Measurements from ENCODE around the gene GBP2.

GBP2 gene

GRCh38 chr1:89065079-89065868 is 60.6 kb downstream of the GBP2 start, which contains the start of gene GBP1:
Gene GBP1, minus strand, starts transcription at chr1:89065208. Its CDS starts 1,974 bp downstream, at chr1:89063234.
- peak in 1 of 56 donors; percentile 16 for DNase-seq

GRCh38 chr1:89064632-89065031 is 61.3 kb downstream of the GBP2 start:
- no peak for DNase-seq

- no peak for DNase-seq
Measured at GRCh38 chr1:89063094-89063493, 62.8 kb downstream of the GBP2 start.

- no peak for DNase-seq
Measured at GRCh38 chr1:89060091-89060490, 65.8 kb downstream of the GBP2 start.

Measured in nucleus accumbens (tissue), 56 donors.